DOHH2 (cell line): Measurements from ENCODE around the gene IFNA8.

Experiments
- CTCF ChIP-seq: fragments of 200-600 bp; sonication (generic); IDR thresholded peaks from one replicate; pipeline ENCODE4 v1.5.1; 2014; ENCODE audit warnings: antibody characterized with exemption, mild to moderate bottlenecking, low read depth, low read length; ENCODE audit not compliant: poor library complexity, severe bottlenecking
- EZH2phosphoT487 ChIP-seq: fragments of 200-600 bp; sonication (generic); IDR thresholded peaks from 2 replicates; pipeline ENCODE4 v1.6.1; 2017; ENCODE audit warnings: borderline replicate concordance, mild to moderate bottlenecking, antibody characterized with exemption, low read length, moderate library complexity, mixed read lengths

- TF ChIP-seq CTCF: no peak
- TF ChIP-seq EZH2phosphoT487: no peak
Measured at GRCh38 chr9:21385131-21385670, 23.7 kb upstream of the IFNA8 start, which contains the start of gene IFNA2.
